ENCODE data around the gene TMEM229A.
"Not testable (repeated sequence)": the region's sequence is repeated elsewhere in the genome, so short reads cannot be mapped to it uniquely, and the experiment has no call there.

GRCh38 chr7:124082234-124082633 lies 49.4 kb upstream of the TMEM229A start:
- TF ChIP-seq CTCF (conservative IDR thresholded peaks at IDR 0.05); EZH2 (IDR thresholded peaks at IDR 0.05; ENCODE audit: low read depth): not testable (repeated sequence)
